IMR-90 (cell line): ENCODE results near the gene NSUN4. TPM values are rescaled to one million over a fixed set of nuclear protein-coding genes. Genes with fewer than 3 reads are reported as not detected.
"Not testable (repeated sequence)": the region's sequence is repeated elsewhere in the genome, so short reads cannot be mapped to it uniquely, and the experiment has no call there.

ENCODE experiments used
- ATAC-seq: fragments of 200-7000 bp; cut with Tn5 transposase; 2 replicates; pipeline ENCODE4 v1.9.1; 2020; ENCODE audit warnings: low read depth, mild to moderate bottlenecking, moderate library complexity
- BruUV-seq: library from RNA; stranded (reverse); fragments of 400-500 nt; replicated peaks from 2 replicates; lab custom pipeline; 2021; lab: Mats Ljungman, UMichigan
- CTCF ChIA-PET: fragments of 300-600 bp; formaldehyde crosslinking; extraction: SDS; loops from one replicate; lab custom pipeline; 2021; ENCODE audit warnings: antibody characterized with exemption; lab: Yijun Ruan, JAX
- POLR2A ChIA-PET: fragments of 300-600 bp; sonication (Branson Sonifier 250); formaldehyde crosslinking; loops from one replicate; lab custom pipeline; 2022; ENCODE audit warnings: antibody characterized with exemption; ENCODE audit not compliant: unreplicated experiment; lab: Charles Lee
- DNase-seq: peaks from one replicate; pipeline ENCODE4 v3.0.0; 2013
- H2AFZ ChIP-seq: replicated peaks from 2 replicates; pipeline ENCODE3; 2013; ENCODE audit warnings: low read length, mild to moderate bottlenecking; ENCODE audit not compliant: poor library complexity
- H2AK5ac ChIP-seq: 2 replicates; pipeline ENCODE4 v1.6.1; 2013; ENCODE audit warnings: low read depth, low read length, inconsistent platforms
- H2AK9ac ChIP-seq: replicated peaks from 2 replicates; pipeline ENCODE3; 2013; ENCODE audit warnings: mild to moderate bottlenecking, low read depth, low read length, moderate library complexity; ENCODE audit not compliant: poor library complexity
- H2BK120ac ChIP-seq: 2 replicates; pipeline ENCODE4 v1.6.1; 2013; ENCODE audit warnings: low read depth, low read length, inconsistent platforms
- H2BK15ac ChIP-seq: 3 replicates; pipeline ENCODE4 v1.6.1; 2013; ENCODE audit warnings: low read depth, low read length, inconsistent platforms
- H2BK20ac ChIP-seq: 2 replicates; pipeline ENCODE4 v1.6.1; 2013; ENCODE audit warnings: low read depth, mild to moderate bottlenecking, inconsistent platforms, low read length, moderate library complexity
- H2BK5ac ChIP-seq: 2 replicates; pipeline ENCODE4 v1.6.1; 2013; ENCODE audit warnings: mild to moderate bottlenecking, low read depth, low read length, inconsistent platforms; ENCODE audit not compliant: poor library complexity, severe bottlenecking
- H3K14ac ChIP-seq: replicated peaks from 2 replicates; pipeline ENCODE4 v1.6.1; 2013; ENCODE audit warnings: low read depth, low read length, inconsistent platforms
- H3K18ac ChIP-seq: 2 replicates; pipeline ENCODE4 v1.6.1; 2013; ENCODE audit warnings: low read depth, low read length, control low read depth
- H3K23ac ChIP-seq: 2 replicates; pipeline ENCODE4 v1.6.1; 2013; ENCODE audit warnings: low read depth, low read length, inconsistent platforms
- H3K27ac ChIP-seq: 2 replicates; pipeline ENCODE4 v1.5.1; 2013; ENCODE audit warnings: mild to moderate bottlenecking, control low read depth, low read length; ENCODE audit not compliant: insufficient read depth
- H3K27me3 ChIP-seq: 2 replicates; pipeline ENCODE4 v1.6.1; 2013; ENCODE audit warnings: low read length; ENCODE audit not compliant: control insufficient read depth, insufficient read depth
- H3K36me3 ChIP-seq: 2 replicates; pipeline ENCODE4 v1.6.1; 2013; ENCODE audit warnings: low read length, mixed read lengths; ENCODE audit not compliant: control insufficient read depth, insufficient read depth
- H3K4ac ChIP-seq: 2 replicates; pipeline ENCODE4 v1.6.1; 2013; ENCODE audit warnings: low read depth, low read length, inconsistent platforms
- H3K4me1 ChIP-seq: 2 replicates; pipeline ENCODE4 v1.6.1; 2013; ENCODE audit warnings: low read length, mixed read lengths; ENCODE audit not compliant: control insufficient read depth, insufficient read depth
- H3K4me2 ChIP-seq: 2 replicates; pipeline ENCODE4 v1.6.1; 2013; ENCODE audit warnings: low read depth, mild to moderate bottlenecking, control low read depth, low read length, moderate library complexity
- H3K4me3 ChIP-seq: 2 replicates; pipeline ENCODE4 v1.5.1; 2013; ENCODE audit warnings: low read depth, mild to moderate bottlenecking, control low read depth, low read length, moderate library complexity; ENCODE audit not compliant: insufficient read depth
- H3K56ac ChIP-seq: 2 replicates; pipeline ENCODE4 v1.6.1; 2013; ENCODE audit warnings: low read length, inconsistent platforms; ENCODE audit not compliant: insufficient read depth; ENCODE audit errors: extremely low read depth
- H3K79me1 ChIP-seq, 2 experiments: 2 replicates each; pipeline ENCODE4 v1.6.1; 2013; ENCODE audit warnings: low read length in 2 of 2, inconsistent platforms in 1 of 2, low read depth in 1 of 2
- H3K9ac ChIP-seq: 2 replicates; pipeline ENCODE4 v1.6.1; 2013; ENCODE audit warnings: low read depth, low read length, control low read depth
- H3K9me1 ChIP-seq: 2 replicates; pipeline ENCODE4 v1.6.1; 2013; ENCODE audit warnings: low read length, inconsistent platforms; ENCODE audit not compliant: insufficient read depth
- H3K9me3 ChIP-seq: 2 replicates; pipeline ENCODE4 v1.6.1; 2013; ENCODE audit warnings: low read length; ENCODE audit not compliant: control insufficient read depth, insufficient read depth
- H4K20me1 ChIP-seq: 2 replicates; pipeline ENCODE4 v1.6.1; 2013; ENCODE audit warnings: low read length, inconsistent platforms; ENCODE audit not compliant: insufficient read depth
- H4K5ac ChIP-seq: 2 replicates; pipeline ENCODE4 v1.6.1; 2013; ENCODE audit warnings: mild to moderate bottlenecking, low read depth, low read length, control low read depth
- H4K8ac ChIP-seq, 2 experiments: 2 replicates each; pipeline ENCODE4 v1.6.1; 2013; ENCODE audit warnings: low read depth in 2 of 2, low read length in 2 of 2, control low read depth in 1 of 2, inconsistent platforms in 1 of 2
- H4K91ac ChIP-seq: 2 replicates; pipeline ENCODE4 v1.6.1; 2013; ENCODE audit warnings: low read depth, low read length, inconsistent platforms; ENCODE audit not compliant: insufficient read depth
- BHLHE40 ChIP-seq: fragments of 150-350 bp; IDR thresholded peaks from 2 replicates; pipeline ENCODE4 v1.6.1; 2016; ENCODE audit warnings: mild to moderate bottlenecking, low read depth, low read length
- MAFK ChIP-seq: IDR thresholded peaks from 2 replicates; pipeline ENCODE4 v1.6.1; 2012; ENCODE audit warnings: low read depth, low read length, improper control_type of control experiment
- NFE2L2 ChIP-seq: fragments of 150-350 bp; IDR thresholded peaks from 2 replicates; pipeline ENCODE4 v1.6.1; 2016; ENCODE audit warnings: low read depth, mild to moderate bottlenecking, low read length
- POLR2A ChIP-seq: IDR thresholded peaks from 2 replicates; pipeline ENCODE4 v1.6.1; 2012; ENCODE audit warnings: mild to moderate bottlenecking, low read depth, low read length
- RFX5 ChIP-seq: IDR thresholded peaks from 2 replicates; pipeline ENCODE4 v1.8.0; 2012; ENCODE audit warnings: low read depth, mild to moderate bottlenecking, low read length, moderate library complexity
- SMC3 ChIP-seq: fragments of 150-350 bp; IDR thresholded peaks from 2 replicates; pipeline ENCODE4 v1.6.1; 2016; ENCODE audit warnings: low read depth, mild to moderate bottlenecking, antibody characterized with exemption, low read length, moderate library complexity
- USF2 ChIP-seq: fragments of 150-350 bp; IDR thresholded peaks from 2 replicates; pipeline ENCODE4 v1.6.1; 2017; ENCODE audit warnings: mild to moderate bottlenecking, antibody characterized with exemption, low read length, low read depth
- WGBS, 2 experiments: methylation state at CpG; one replicate each; pipeline versions ENCODE4 v1.1.5 to v1.1.7; 2013; ENCODE audit warnings: missing lambda C conversion rate in 2 of 2; ENCODE audit not compliant: insufficient read length in 1 of 2; ENCODE audit errors: extremely low coverage in 2 of 2; 5-methylcytosine and 5-hydroxymethylcytosine counted together
- dilution Hi-C: fragments of 300-500 bp; cut with HindIII; formaldehyde crosslinking; loops from one replicate; pipeline ENCODE4 v1.14.3; 2018; ENCODE audit warnings: low sequenced_read_pairs; ENCODE audit not compliant: unreplicated experiment
- in situ Hi-C: fragments of 300-500 bp; cut with MboI; formaldehyde crosslinking; loops from 3 replicates; pipeline ENCODE4 v1.14.3; 2019; ENCODE audit warnings: low sequenced_read_pairs, inconsistent platforms, mixed read lengths
- intact Hi-C: fragments of 100-400 bp; cut with micrococcal nuclease; formaldehyde crosslinking; loops from 2 replicates; pipeline ENCODE4 v1.10.0; 2022
- polyA plus RNA-seq, 3 experiments: library from polyadenylated mRNA; depleted of rRNA; stranded (reverse); fragments of >200 nt; gene quantifications; 2 replicates each; pipeline ENCODE4 v1.2.3, GENCODE V29; 2012; ENCODE audit warnings: low replicate concordance in 1 of 3
- total RNA-seq: library from RNA; depleted of rRNA; stranded (reverse); fragments of >200 nt; gene quantifications from 2 replicates; pipeline ENCODE4 v1.2.3, GENCODE V29; 2012

The NSUN4 gene
- total and polyA plus RNA-seq, 2 of the 4 experiments (the other 2 are of a cell fraction) = 10.9 to 13.0 TPM

GRCh38 chr1:46367072-46367471, 26.5 kb downstream of the NSUN4 start:
- no peak overlapping the region for H3K4me3 ChIP-seq
- in situ Hi-C loops = no loop called here
- WGBS, 2 experiments = no CpG with 5 or more reads among the region's 3 CpGs
- H2BK15ac ChIP-seq = no peak overlapping the region
- ChIA-PET CTCF (no interaction called here), POLR2A (no interaction called here)
- H3K23ac ChIP-seq = no peak overlapping the region
- BruUV-seq = no TSS peak
- 0 out of 2 replicates have a peak, but pooled peaks cover 4% of the 10 kb centered on the region for H3K9me1 ChIP-seq
- H2AK9ac ChIP-seq = no peak overlapping the region
- ATAC-seq = no peak
- H3K56ac ChIP-seq = no peak overlapping the region
- no peak for DNase-seq
- no peaks in the 10 kb centered on the region for H4K20me1 ChIP-seq
- H3K9me3 ChIP-seq = no peaks in the 10 kb centered on the region
- no peaks in the 10 kb centered on the region for H3K4me1 ChIP-seq
- no peak overlapping the region for H3K18ac ChIP-seq
- H2BK5ac ChIP-seq = no peak overlapping the region
- H3K4me2 ChIP-seq = no peak overlapping the region
- no peaks in the 10 kb centered on the region for H3K27me3 ChIP-seq
- no peak overlapping the region for H3K9ac ChIP-seq
- no peak overlapping the region for H2AK5ac ChIP-seq
- no peak overlapping the region for H4K91ac ChIP-seq
- no peak overlapping the region for H2AFZ ChIP-seq
- dilution Hi-C loops = no loop called here
- no peak overlapping the region for H4K8ac ChIP-seq
- peaks cover 23% of the 10 kb centered on the region for H3K36me3 ChIP-seq
- TF ChIP-seq MAFK (no peak), POLR2A (no peak), USF2 (no peak), SMC3 (no peak), BHLHE40 (no peak), RFX5 (no peak), NFE2L2 (no peak)
- no peak overlapping the region for H2BK20ac ChIP-seq
- no peak overlapping the region for H3K4ac ChIP-seq
- H3K27ac ChIP-seq = no peak overlapping the region
- no peak overlapping the region for H4K5ac ChIP-seq
- intact Hi-C loops = no loop called here
- H3K14ac ChIP-seq = no peak overlapping the region
- no peak overlapping the region for H2BK120ac ChIP-seq
- no peaks in the 10 kb centered on the region for H3K79me1 ChIP-seq

- H2BK120ac ChIP-seq, dilution Hi-C loops, H3K9ac ChIP-seq, H3K27ac ChIP-seq, H4K8ac ChIP-seq, ATAC-seq, H3K4me2 ChIP-seq, H3K4me3 ChIP-seq, H4K20me1 ChIP-seq, H2AK9ac ChIP-seq, in situ Hi-C loops, H2AFZ ChIP-seq, H4K91ac ChIP-seq, POLR2A ChIA-PET, BruUV-seq, H3K27me3 ChIP-seq, H3K4me1 ChIP-seq, H3K79me1 ChIP-seq, H2BK5ac ChIP-seq, H3K18ac ChIP-seq, H2BK20ac ChIP-seq, H2AK5ac ChIP-seq, H2BK15ac ChIP-seq, H3K14ac ChIP-seq, CTCF ChIA-PET, H3K9me1 ChIP-seq, H4K5ac ChIP-seq, H3K56ac ChIP-seq, H3K9me3 ChIP-seq, DNase-seq, H3K4ac ChIP-seq, H3K23ac ChIP-seq: not testable (repeated sequence)
- WGBS, 2 experiments = 80% methylated on average over 1 of the region's 8 CpGs; no CpG with 5 or more reads in 1 of the 2 experiments
- intact Hi-C loops = loop anchor here (1.0 kb wide), 1 partner anchor 29 kb away; no protein-coding TSS in a partner anchor
- H3K36me3 ChIP-seq = peaks cover 18% of the 10 kb centered on the region
Measured at GRCh38 chr1:46367701-46368100, 27.1 kb downstream of the NSUN4 start.
